NCI-H146 treated with DMSO at 0.1 percent for 48 hours (cell line): Measurements from ENCODE around the gene MBTPS2.
A peak's percentile ranks its signal among the peaks of the same experiment; 100 is the strongest.
"Not testable (repeated sequence)": the region's sequence is repeated elsewhere in the genome, so short reads cannot be mapped to it uniquely, and the experiment has no call there.

Experiments used
- DNase-seq: peaks from one replicate; lab custom pipeline; 2025; ENCODE audit not compliant: unreplicated experiment; lab: John Stamatoyannopoulos, UW

MBTPS2 gene

DNA sequence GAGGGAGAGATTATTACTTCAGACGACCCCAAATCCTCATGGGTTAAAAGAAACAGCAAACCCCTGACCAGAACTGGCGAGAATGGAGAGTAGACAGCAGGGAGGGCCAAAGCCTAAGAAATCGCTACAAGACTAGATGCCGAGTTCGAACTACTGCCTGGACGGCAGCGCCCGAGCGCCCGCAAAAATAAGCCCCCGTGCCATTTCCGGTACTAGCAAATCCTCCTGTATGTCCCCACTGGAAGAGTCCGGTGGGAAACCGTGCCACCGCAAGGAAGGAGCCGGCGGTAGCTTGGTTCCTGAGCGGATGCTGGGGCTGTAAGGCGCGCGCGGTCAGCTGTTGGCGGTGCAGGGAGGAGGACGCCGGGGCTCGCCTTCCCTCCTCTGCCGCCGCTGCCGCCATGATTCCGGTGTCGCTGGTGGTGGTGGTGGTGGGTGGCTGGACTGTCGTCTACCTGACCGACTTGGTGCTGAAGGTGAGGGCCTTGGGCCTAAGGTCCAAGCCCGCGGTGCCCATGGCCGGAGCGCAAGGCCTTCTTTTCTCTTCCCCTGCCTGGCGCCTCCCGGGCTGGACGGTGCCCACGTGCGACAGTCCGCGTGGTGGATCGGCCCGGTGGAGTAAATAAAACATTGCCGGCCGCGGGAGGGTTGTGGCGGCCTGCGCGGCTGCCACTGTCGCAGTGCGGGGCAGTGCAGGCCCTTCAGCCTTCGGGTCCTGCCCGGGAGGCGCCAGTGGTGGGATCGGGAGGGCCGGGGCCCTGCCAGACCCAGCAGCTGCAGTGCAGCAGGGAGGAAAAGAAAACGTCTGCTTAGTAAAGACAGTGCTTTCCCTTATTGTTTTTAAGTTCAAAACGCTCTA lies at the start of gene MBTPS2:
TSS of gene MBTPS2 (plus strand) at position 284 of the 859 bp plus-strand sequence. CDS start at position 402, 118 bp downstream.
- peak; percentile 76 for DNase-seq

GRCh38 chrX:21798677-21799219 lies 40.7 kb upstream of the MBTPS2 start:
- peak; percentile 53 for DNase-seq

DNA sequence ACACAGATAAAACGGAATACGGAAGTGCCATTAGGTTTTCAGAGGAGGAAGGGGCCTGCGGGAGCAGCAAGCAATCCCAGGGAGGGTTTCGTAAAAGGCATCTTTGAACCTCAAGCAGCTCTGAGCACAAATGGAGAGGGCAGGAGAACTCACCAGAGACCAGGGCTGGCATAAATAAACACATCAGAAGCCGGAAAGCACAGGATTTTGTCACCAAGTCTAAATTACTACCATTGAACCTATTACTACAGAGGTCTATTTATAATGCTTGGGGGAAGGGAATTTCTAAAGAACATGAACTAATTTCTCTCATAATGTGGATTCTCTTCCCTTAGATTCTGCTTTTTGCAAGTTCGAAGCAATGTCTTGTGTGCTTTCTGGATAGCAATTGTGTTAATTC lies 39.6 kb upstream of the MBTPS2 start:
- no peak for DNase-seq

DNA sequence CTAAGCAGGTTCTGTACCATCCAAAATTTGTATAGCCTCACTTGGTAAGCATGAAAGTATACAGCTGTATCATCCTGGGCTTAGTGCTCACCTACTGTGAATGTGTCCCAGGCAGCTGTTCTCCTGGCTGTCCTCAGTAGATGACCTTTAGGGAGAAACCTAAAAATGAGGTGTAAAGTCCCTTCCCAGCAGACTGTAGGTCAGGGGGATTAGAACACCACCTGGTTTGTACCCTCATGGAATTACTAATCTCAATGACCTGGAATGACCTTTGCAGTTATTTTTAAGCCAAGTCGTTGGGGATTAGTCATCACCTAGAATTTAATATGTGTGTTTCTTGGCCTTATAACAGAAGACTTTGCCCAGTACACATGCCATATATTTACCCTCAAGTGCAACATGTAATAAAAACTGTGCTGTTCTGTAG lies 39.1 kb upstream of the MBTPS2 start:
- DNase-seq = no peak

DNA sequence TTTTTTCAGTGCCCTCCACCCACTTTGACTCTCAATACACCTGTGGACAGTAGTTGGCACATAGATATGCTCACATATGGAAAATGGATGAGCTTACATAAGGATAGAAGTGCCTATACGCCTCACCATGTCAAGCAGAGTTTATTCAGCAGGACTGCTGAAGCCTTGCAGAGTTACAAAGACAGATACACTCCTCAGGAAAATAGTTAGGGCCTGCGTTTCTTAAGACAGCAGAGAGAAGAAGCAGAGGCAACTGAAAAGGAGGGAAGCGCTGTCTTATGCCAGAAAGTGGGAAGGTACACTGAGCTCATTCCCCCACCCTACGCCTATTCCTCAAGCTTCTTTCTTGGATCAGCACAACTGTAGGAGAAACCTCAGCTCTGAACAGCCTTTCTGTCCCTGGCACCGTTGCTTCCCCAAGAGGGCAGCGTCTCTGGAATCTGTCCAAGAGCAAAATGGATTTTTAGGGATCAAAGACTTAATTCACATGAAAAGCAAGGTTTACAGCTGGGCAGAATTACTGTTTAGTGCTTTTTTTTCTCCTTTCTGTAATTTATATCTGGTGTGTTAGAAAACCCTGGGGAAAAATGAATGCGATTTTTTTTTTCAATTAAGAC lies 37.3 kb upstream of the MBTPS2 start:
- no peak for DNase-seq

DNA sequence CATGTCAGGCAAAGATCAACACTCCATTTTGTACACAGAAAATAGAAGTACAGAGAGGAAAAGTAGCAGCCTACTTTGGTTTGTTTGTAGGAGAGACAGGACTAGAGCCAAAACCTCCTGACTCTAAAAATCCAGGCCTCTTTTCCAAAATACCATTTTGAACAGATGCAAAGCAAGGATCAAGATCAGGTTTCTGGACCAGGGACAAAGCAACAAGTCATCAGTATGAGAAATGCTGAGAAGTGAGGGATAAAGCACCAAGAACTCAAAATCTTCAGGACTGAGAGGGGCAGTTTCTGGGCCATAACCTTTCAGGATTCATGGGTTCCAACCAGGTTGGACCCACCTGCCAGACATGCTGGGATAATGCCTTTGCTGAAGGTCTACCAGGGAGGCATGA lies 36.6 kb upstream of the MBTPS2 start:
- DNase-seq = no peak

- DNase-seq = no peak
Observed at GRCh38 chrX:21806691-21807090, 32.7 kb upstream of the MBTPS2 start.

GRCh38 chrX:21811832-21812231 lies 27.6 kb upstream of the MBTPS2 start:
- no peak for DNase-seq

DNA sequence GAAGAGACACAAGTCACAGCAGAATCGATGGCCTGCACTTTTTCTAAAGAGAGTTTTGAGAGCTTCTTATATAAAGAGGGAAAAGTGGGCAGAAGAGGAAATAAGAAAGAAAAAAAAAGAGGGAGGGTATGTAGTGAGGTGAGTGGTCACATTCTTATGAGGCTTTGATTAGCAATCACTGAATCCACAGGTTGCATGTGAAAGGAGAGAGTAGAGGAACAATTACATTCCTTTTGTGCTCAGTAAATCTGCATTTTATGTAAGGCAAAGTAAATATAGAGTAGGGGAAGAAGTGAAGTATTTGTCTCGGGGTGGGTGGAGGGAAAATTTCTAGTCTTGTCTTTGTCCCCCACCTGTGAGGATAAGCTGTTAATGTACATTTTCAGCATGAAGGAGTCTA lies 26.8 kb upstream of the MBTPS2 start:
- no peak for DNase-seq

DNA sequence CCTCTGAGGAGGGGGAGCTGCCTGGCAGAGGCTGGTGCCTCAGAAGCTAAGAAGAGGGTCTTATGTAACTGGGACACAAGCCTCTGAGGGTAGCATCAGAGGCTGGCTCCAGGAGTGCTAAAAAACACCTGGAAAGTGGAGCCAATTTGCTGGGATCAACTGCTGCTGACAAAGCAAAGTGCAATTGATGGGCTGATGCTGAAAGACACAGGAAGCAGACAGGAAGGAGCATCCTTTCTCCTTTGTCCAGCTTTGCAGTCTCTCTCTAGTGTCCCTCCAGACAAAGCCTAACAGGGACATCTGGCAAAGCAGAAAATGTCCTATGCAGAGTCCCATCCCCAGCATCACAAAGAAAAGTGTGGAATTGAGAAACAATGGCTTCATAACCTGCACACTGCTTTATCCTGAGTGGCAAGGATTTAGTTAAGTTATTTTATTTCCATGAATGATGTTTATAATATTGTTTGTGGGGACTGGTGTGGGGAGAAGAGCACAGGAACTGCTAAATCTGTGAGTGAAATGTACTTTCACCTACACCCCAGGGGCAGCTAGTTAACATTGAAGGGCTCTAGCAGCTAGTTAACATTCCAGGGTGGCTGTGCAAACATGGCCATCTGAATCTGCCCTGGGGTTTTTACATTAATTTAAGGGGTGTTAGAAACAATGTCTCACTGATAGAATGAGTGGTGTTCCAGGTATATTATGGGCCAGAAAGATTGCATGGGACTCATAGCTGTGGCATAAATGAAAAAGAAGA lies 25.6 kb upstream of the MBTPS2 start:
- DNase-seq = peak; percentile 9

DNA sequence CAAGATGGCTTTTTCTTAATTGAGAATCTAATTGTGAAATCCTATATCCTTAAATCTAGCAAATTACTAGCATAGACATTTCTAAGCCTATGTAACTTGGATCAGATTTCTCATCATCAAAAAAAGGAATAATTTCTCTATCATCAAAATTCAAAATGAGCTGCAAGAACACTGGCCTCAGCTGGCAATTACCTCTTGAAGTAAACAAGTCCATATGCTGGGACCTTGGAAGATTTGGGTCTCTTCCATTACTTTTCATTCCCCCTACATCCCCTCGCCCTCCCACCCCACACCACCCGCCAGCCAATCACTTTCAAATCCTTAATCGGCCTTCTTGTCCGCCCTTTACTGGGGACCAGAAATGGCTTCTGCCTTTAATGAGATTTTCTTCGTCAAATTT lies 23.3 kb upstream of the MBTPS2 start:
- DNase-seq = no peak

GRCh38 chrX:21820170-21820569 lies 19.2 kb upstream of the MBTPS2 start:
- DNase-seq = not testable (repeated sequence)

GRCh38 chrX:21821875-21822274 lies 17.5 kb upstream of the MBTPS2 start:
- no peak for DNase-seq

GRCh38 chrX:21831496-21831895 lies 7.9 kb upstream of the MBTPS2 start:
- no peak for DNase-seq

GRCh38 chrX:21837056-21837455 lies 2.4 kb upstream of the MBTPS2 start:
- no peak for DNase-seq

DNA sequence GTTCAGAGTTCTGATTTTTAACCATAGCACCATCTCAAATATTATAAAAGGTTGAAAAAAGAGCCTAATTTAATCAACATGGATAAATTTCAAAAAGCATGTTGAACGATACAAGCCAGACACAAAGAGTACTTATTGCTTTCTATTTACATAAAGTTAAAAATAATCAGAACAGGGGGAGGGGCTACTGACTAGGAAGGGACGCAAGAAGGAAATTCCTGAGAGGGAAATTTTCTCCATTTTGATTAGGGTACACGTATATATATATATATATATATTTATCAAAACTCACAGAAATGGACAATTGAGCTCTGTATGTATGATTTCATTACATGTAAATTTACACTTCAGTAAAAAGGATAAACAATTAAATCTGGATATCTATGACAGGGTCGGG lies 482 bp upstream of the MBTPS2 start:
- peak; percentile 30 for DNase-seq

- DNase-seq = no peak
Observed at GRCh38 chrX:21840193-21840545, 752 bp downstream of the MBTPS2 start.

DNA sequence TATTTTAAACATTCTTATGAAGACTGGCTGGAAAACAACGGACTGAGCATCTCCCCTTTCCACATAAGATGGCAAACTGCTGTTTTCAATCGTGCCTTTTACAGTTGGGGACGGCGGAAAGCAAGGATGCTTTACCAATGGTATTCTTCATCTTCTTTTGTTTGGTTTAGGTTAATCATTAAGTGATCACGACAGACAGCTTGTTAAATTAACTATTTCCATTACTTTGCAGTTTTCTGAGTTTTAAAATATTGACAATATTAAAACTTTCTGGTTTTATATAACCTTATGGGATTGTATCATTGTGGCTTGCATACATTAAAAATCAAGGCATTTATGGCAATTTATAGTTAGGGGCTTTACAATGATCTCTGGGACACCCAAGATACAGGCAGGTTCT lies 3.8 kb downstream of the MBTPS2 start:
- DNase-seq = no peak

- DNase-seq = no peak
Observed at GRCh38 chrX:21845096-21845495, 5.7 kb downstream of the MBTPS2 start.

DNA sequence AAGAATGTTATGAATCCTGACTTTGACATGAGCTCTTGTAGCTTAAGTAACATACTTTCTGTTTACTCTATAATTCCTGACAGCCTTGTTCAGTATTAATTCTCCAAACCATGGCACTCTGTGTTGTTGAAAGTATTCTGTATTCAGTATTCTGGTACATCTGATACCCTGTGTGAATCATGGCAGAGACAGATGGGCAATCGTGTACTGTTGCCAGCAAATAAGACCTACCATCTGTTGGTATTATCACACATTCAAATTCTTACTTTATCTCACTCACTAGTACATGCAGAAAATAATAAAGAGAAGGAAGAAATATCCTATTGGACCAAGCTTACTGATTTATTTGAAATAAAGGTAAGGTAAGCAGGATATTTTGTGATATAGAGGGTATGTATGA lies 7.9 kb downstream of the MBTPS2 start:
- DNase-seq = no peak

DNA sequence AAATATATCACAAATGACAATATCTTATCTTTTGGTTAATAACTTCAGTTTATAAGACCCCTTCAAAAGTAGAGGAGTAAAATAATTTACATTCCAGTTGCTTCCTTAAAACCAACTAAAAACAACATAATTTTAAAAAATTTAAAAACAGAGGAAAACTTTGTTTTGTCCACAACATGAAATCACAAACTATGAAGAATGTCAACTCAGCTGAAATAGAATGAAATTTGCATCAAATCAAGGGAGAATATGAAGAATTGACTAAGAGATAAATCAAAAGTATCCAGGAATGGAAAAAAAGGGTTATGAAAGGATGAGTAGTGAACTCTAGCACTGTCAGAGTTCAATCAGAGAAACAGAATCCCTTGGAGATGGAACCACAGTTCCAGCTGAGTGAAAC lies 14.2 kb downstream of the MBTPS2 start:
- DNase-seq = no peak
